H9 (cell line): ENCODE measurements around the gene ZNRF1. TPM values are rescaled to one million over a fixed set of nuclear protein-coding genes. Genes with fewer than 3 reads are reported as not detected.
A peak's percentile ranks its signal among the peaks of the same experiment; 100 is the strongest.

Experiments
- DNase-seq: peaks from one replicate; pipeline ENCODE4 v3.0.0-alpha.2; 2017
- H2AFZ ChIP-seq: one replicate; pipeline ENCODE4 v1.6.1; 2013; ENCODE audit warnings: mild to moderate bottlenecking, low read length, control low read depth, moderate library complexity
- H2AK5ac ChIP-seq: 2 replicates; pipeline ENCODE4 v1.6.1; 2013; ENCODE audit warnings: low read length, control low read depth, mixed read lengths; ENCODE audit not compliant: insufficient read length
- H2BK120ac ChIP-seq: one replicate; pipeline ENCODE4 v1.6.1; 2013; ENCODE audit warnings: low read depth, mild to moderate bottlenecking, low read length, control low read depth, inconsistent platforms; ENCODE audit not compliant: poor library complexity, severe bottlenecking
- H2BK12ac ChIP-seq: 2 replicates; pipeline ENCODE4 v1.6.1; 2013; ENCODE audit warnings: low read length, control low read depth, mixed read lengths, low read depth; ENCODE audit not compliant: insufficient read length
- H2BK15ac ChIP-seq: 2 replicates; pipeline ENCODE4 v1.6.1; 2013; ENCODE audit warnings: low read depth, low read length, control low read depth
- H2BK20ac ChIP-seq: one replicate; pipeline ENCODE4 v1.6.1; 2013; ENCODE audit warnings: low read depth, mild to moderate bottlenecking, low read length, control low read depth, inconsistent platforms; ENCODE audit not compliant: poor library complexity, severe bottlenecking
- H2BK5ac ChIP-seq: 2 replicates; pipeline ENCODE4 v1.6.1; 2013; ENCODE audit warnings: low read length, control low read depth, mixed read lengths; ENCODE audit not compliant: insufficient read length
- H3K14ac ChIP-seq: 2 replicates; pipeline ENCODE4 v1.6.1; 2013; ENCODE audit warnings: low read length, control low read depth; ENCODE audit not compliant: insufficient read depth
- H3K18ac ChIP-seq: 2 replicates; pipeline ENCODE4 v1.6.1; 2013; ENCODE audit warnings: low read depth, mild to moderate bottlenecking, mixed read lengths, low read length, control low read depth; ENCODE audit not compliant: insufficient read length
- H3K23ac ChIP-seq: 2 replicates; pipeline ENCODE4 v1.6.1; 2013; ENCODE audit warnings: low read length, control low read depth, mixed read lengths, low read depth; ENCODE audit not compliant: insufficient read length
- H3K23me2 ChIP-seq: 2 replicates; pipeline ENCODE4 v1.6.1; 2013; ENCODE audit warnings: low read depth, mild to moderate bottlenecking, mixed read lengths, low read length, control low read depth; ENCODE audit not compliant: insufficient read length, poor library complexity, severe bottlenecking
- H3K27ac ChIP-seq: 2 replicates; pipeline ENCODE4 v1.5.1; 2013; ENCODE audit warnings: low read length, control low read depth, mixed read lengths, low read depth; ENCODE audit not compliant: insufficient read length
- H3K27me3 ChIP-seq: 2 replicates; pipeline ENCODE4 v1.6.1; 2013; ENCODE audit warnings: low read length, control low read depth, inconsistent platforms; ENCODE audit not compliant: insufficient read depth
- H3K4ac ChIP-seq: 2 replicates; pipeline ENCODE4 v1.6.1; 2013; ENCODE audit warnings: low read depth, mild to moderate bottlenecking, control low read depth, inconsistent platforms, low read length, moderate library complexity
- H3K4me1 ChIP-seq: 2 replicates; pipeline ENCODE4 v1.6.1; 2013; ENCODE audit warnings: low read length, control low read depth, inconsistent platforms; ENCODE audit not compliant: insufficient read depth
- H3K4me2 ChIP-seq: 2 replicates; pipeline ENCODE4 v1.6.1; 2013; ENCODE audit warnings: low read length, control low read depth, mixed read lengths; ENCODE audit not compliant: insufficient read length, insufficient read depth
- H3K56ac ChIP-seq: 2 replicates; pipeline ENCODE4 v1.6.1; 2013; ENCODE audit warnings: low read depth, mild to moderate bottlenecking, mixed read lengths, low read length, control low read depth; ENCODE audit not compliant: insufficient read length
- H3K79me1 ChIP-seq: 2 replicates; pipeline ENCODE4 v1.6.1; 2013; ENCODE audit warnings: low read depth, mild to moderate bottlenecking, moderate library complexity, low read length, control low read depth, inconsistent platforms; ENCODE audit not compliant: insufficient read depth, poor library complexity, severe bottlenecking
- H3K79me2 ChIP-seq: 2 replicates; pipeline ENCODE4 v1.6.1; 2013; ENCODE audit warnings: low read length, control low read depth, inconsistent platforms; ENCODE audit not compliant: insufficient read depth
- H3K9ac ChIP-seq: 2 replicates; pipeline ENCODE4 v1.6.1; 2013; ENCODE audit warnings: low read length, control low read depth, mixed read lengths; ENCODE audit not compliant: insufficient read length; ENCODE audit errors: extremely low read depth
- H3K9me3 ChIP-seq: one replicate; pipeline ENCODE4 v1.6.1; 2013; ENCODE audit warnings: low read depth, low read length, inconsistent platforms; ENCODE audit not compliant: control insufficient read depth
- H3T11ph ChIP-seq: one replicate; pipeline ENCODE4 v1.6.1; 2013; ENCODE audit warnings: mild to moderate bottlenecking, low read length, control low read depth, inconsistent platforms
- H4K20me1 ChIP-seq: one replicate; pipeline ENCODE4 v1.6.1; 2013; ENCODE audit not compliant: control insufficient read depth, insufficient read length, insufficient read depth
- H4K5ac ChIP-seq: 2 replicates; pipeline ENCODE4 v1.6.1; 2013; ENCODE audit warnings: low read depth, mild to moderate bottlenecking, mixed read lengths, low read length, control low read depth; ENCODE audit not compliant: insufficient read length
- H4K8ac ChIP-seq: replicated peaks from 2 replicates; pipeline ENCODE4 v1.6.1; 2013; ENCODE audit warnings: low read length, control low read depth, mixed read lengths, low read depth; ENCODE audit not compliant: insufficient read length
- H4K91ac ChIP-seq: 2 replicates; pipeline ENCODE4 v1.6.1; 2013; ENCODE audit warnings: low read depth, mild to moderate bottlenecking, moderate library complexity, mixed read lengths, low read length, control low read depth; ENCODE audit not compliant: insufficient read length
- H3K27ac Mint-ChIP-seq, 3 experiments: 2 replicates in 2 of 3; 3 replicates in 1 of 3; pipeline ENCODE4 v1.8.0; 2020 to 2021; ENCODE audit warnings: mixed read lengths in 3 of 3, mild to moderate bottlenecking in 1 of 3, moderate library complexity in 1 of 3
- H3K27me3 Mint-ChIP-seq: 2 replicates; pipeline ENCODE4 v1.8.0; 2021; ENCODE audit warnings: low read depth, mild to moderate bottlenecking, moderate library complexity, mixed read lengths
- H3K36me3 Mint-ChIP-seq, 3 experiments: 2 replicates in 2 of 3; 3 replicates in 1 of 3; pipeline ENCODE4 v1.8.0; 2020 to 2021; ENCODE audit warnings: low read depth in 3 of 3, mixed read lengths in 3 of 3; ENCODE audit not compliant: insufficient read depth in 1 of 3
- H3K4me1 Mint-ChIP-seq, 2 experiments: 2 replicates each; pipeline ENCODE4 v1.8.0; 2020; ENCODE audit warnings: mixed read lengths in 2 of 2
- H3K4me3 Mint-ChIP-seq, 2 experiments: 2 replicates in 1 of 2; 3 replicates in 1 of 2; pipeline ENCODE4 v1.8.0; 2020 to 2021; ENCODE audit warnings: mild to moderate bottlenecking in 2 of 2, mixed read lengths in 2 of 2, moderate library complexity in 1 of 2
- H3K9me3 Mint-ChIP-seq, 2 experiments: 2 replicates in 1 of 2; 3 replicates in 1 of 2; pipeline ENCODE4 v1.8.0; 2020; ENCODE audit warnings: mild to moderate bottlenecking in 2 of 2, mixed read lengths in 2 of 2, moderate library complexity in 1 of 2
- CTCF ChIP-seq: fragments of 200-600 bp; sonication (generic); conservative IDR thresholded peaks from 3 replicates; pipeline ENCODE4 v1.8.0; 2021; ENCODE audit warnings: antibody characterized with exemption, mild to moderate bottlenecking
- WGBS: extraction: QIAGEN DNeasy Blood & Tissue Kit; methylation state at CpG from one replicate; pipeline ENCODE4 v1.1.7; 2013; ENCODE audit warnings: missing lambda C conversion rate, low lambda C conversion rate, mixed read lengths; ENCODE audit not compliant: insufficient read length; ENCODE audit errors: extremely low coverage; 5-methylcytosine and 5-hydroxymethylcytosine counted together
- total RNA-seq: library from RNA; stranded (reverse); gene quantifications from 2 replicates; pipeline ENCODE4 v1.2.1, GENCODE V29; 2021

The ZNRF1 gene
- total RNA-seq, 1 experiment from 2014 or later, result 49.6 TPM

DNA sequence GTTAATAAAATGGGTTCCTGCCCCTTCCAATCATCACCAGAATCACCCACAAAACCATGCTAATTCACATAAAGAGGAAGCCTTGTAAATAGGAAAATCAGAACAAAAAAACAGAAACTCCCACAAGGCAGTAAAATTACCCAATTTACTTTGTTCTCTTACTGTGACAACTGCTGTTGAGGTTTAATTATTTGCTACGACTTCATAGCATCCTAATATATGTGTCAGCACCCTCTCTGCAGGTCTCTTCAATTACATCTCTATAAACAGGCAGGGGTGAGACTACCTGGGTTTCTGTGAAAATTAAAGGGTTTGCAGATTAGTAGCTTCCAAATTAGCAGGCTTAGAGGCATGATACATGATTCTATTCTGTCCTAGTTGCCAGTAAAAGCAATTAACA lies 16.6 kb upstream of the ZNRF1 start:
- no peak overlapping the region for H2BK20ac ChIP-seq
- no peak overlapping the region for H4K8ac ChIP-seq
- Mint-ChIP-seq H3K36me3 (peaks cover 9 to 19% (median 16%) of the 10 kb centered on the region in 3 experiments), H3K27me3 (no peaks in the 10 kb centered on the region), H3K4me3 (peak overlapping the region in 1 of 2 experiments; percentile 47; a peak in 1 of 5 replicates), H3K27ac (no peak overlapping the region), H3K4me1 (peaks cover 3 to 6% of the 10 kb centered on the region in 2 experiments), H3K9me3 (no peaks in the 10 kb centered on the region; a peak in 1 of 5 replicates)
- H3K27ac ChIP-seq, result no peak overlapping the region
- whole genome bisulfite sequencing, result no CpG with 5 or more reads among the region's 1 CpG
- H4K20me1 ChIP-seq, result no peaks in the 10 kb centered on the region
- no peaks in the 10 kb centered on the region for H3K79me1 ChIP-seq
- no peak overlapping the region for H3K18ac ChIP-seq
- H3K14ac ChIP-seq, result no peak overlapping the region
- H3K27me3 ChIP-seq, result no peaks in the 10 kb centered on the region
- H3T11ph ChIP-seq, result no peak overlapping the region
- no peak overlapping the region for H2BK15ac ChIP-seq
- H3K9ac ChIP-seq, result no peak overlapping the region
- no peak overlapping the region for H2BK12ac ChIP-seq
- peaks cover 5% of the 10 kb centered on the region for H3K23me2 ChIP-seq
- no peak overlapping the region for H4K91ac ChIP-seq
- H3K4me2 ChIP-seq, result no peak overlapping the region
- no peak overlapping the region for H2BK5ac ChIP-seq
- no peaks in the 10 kb centered on the region for H3K4me1 ChIP-seq
- no peak overlapping the region for H4K5ac ChIP-seq
- no peak overlapping the region for H3K23ac ChIP-seq
- H3K9me3 ChIP-seq, result no peaks in the 10 kb centered on the region
- H3K79me2 ChIP-seq, result no peaks in the 10 kb centered on the region
- no peak overlapping the region for H2AK5ac ChIP-seq
- H2BK120ac ChIP-seq, result no peak overlapping the region
- no peak for DNase-seq
- H3K4ac ChIP-seq, result no peak overlapping the region
- H2AFZ ChIP-seq, result no peak overlapping the region
- no peak overlapping the region for H3K56ac ChIP-seq
- TF ChIP-seq CTCF, result no peak
